HEK293T (cell line): ENCODE measurements around the gene CCDC137.

ENCODE experiments used
- FOXA1 ChIP-seq: fragments of 450-650 bp; IDR thresholded peaks from 2 replicates; pipeline ENCODE4 v1.6.1; 2016; ENCODE audit warnings: mild to moderate bottlenecking
- L3MBTL2 ChIP-seq: fragments of 450-650 bp; conservative IDR thresholded peaks from 2 replicates; pipeline ENCODE4 v1.6.1; 2016; ENCODE audit warnings: mild to moderate bottlenecking

DNA sequence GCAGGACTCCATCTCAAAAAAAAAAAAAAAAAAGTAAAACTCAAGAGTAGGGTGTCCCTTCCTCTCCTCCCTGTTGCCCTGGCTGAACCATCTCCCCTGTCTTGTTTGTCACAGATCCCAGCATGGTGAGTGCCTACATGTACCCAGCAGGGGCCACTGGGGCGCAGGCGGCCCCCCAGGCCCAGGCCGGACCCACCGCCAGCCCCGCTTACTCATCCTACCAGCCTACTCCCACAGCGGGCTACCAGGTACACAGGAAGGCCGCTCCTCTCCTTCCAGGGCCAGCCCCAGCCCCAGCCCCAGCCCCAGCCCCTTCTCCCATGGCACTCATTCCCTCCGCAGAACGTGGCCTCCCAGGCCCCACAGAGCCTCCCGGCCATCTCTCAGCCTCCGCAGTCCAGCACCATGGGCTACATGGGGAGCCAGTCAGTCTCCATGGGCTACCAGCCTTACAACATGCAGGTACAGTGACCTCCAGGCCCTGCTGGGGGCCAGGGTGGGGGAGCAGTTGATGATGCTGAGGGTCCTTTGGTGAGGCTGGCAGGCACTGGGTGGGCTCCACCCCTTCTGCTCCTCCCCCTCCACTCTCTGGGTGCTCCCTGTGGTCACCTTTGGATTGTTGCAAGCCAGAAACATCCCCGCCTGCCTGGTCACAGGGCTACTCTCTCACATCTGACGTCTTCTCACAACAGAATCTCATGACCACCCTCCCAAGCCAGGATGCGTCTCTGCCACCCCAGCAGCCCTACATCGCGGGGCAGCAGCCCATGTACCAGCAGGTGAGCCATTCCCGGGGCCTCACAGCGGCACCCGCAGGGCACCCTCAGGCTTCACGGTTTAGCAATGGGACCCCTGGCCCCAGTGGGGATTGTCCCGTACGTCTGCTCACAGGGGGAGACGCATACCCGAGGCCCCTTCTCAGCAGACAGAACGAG is 34.1 kb downstream of the CCDC137 start:
- TF ChIP-seq L3MBTL2 (no peak), FOXA1 (no peak)
